ENCODE measurements around the gene MPPED2.

MPPED2 gene

GRCh38 chr11:30552839-30553238, 33.3 kb downstream of the MPPED2 start:
- no peak for FAIRE-seq
- DNase-seq (ENCODE audit: insufficient read length, low spot score), result no peak
- TF ChIP-seq CTCF (IDR thresholded peaks at IDR 0.05; ENCODE audit: insufficient read depth, missing control alignments), result no peak

- FAIRE-seq, result no peak
- DNase-seq (ENCODE audit: insufficient read length, low spot score), result no peak
- no peak for TF ChIP-seq CTCF (IDR thresholded peaks at IDR 0.05; ENCODE audit: insufficient read depth, missing control alignments)
Measured at GRCh38 chr11:30550022-30550542, 36.1 kb downstream of the MPPED2 start.

- no peak for DNase-seq (ENCODE audit: insufficient read length, low spot score)
- TF ChIP-seq CTCF (IDR thresholded peaks at IDR 0.05; ENCODE audit: insufficient read depth, missing control alignments), result no peak
- FAIRE-seq, result no peak
Measured at GRCh38 chr11:30549565-30549964, 36.6 kb downstream of the MPPED2 start.

GRCh38 chr11:30546334-30546733, 39.8 kb downstream of the MPPED2 start:
- DNase-seq (ENCODE audit: insufficient read length, low spot score) (no peak), FAIRE-seq (no peak)
- TF ChIP-seq CTCF (IDR thresholded peaks at IDR 0.05; ENCODE audit: insufficient read depth, missing control alignments), result no peak

- FAIRE-seq (no peak), DNase-seq (ENCODE audit: insufficient read length, low spot score) (no peak)
- no peak for TF ChIP-seq CTCF (IDR thresholded peaks at IDR 0.05; ENCODE audit: insufficient read depth, missing control alignments)
Measured at GRCh38 chr11:30545507-30545906, 40.6 kb downstream of the MPPED2 start.

- no peak for TF ChIP-seq CTCF (IDR thresholded peaks at IDR 0.05; ENCODE audit: insufficient read depth, missing control alignments)
- no peak for FAIRE-seq
Measured at GRCh38 chr11:30543066-30543465, 43.1 kb downstream of the MPPED2 start.

GRCh38 chr11:30540781-30541180, 45.4 kb downstream of the MPPED2 start:
- DNase-seq (ENCODE audit: insufficient read length, low spot score), result no peak
- TF ChIP-seq CTCF (IDR thresholded peaks at IDR 0.05; ENCODE audit: insufficient read depth, missing control alignments), result no peak
- no peak for FAIRE-seq

More at GRCh38 chr11:30543066-30543465, 43.1 kb downstream of the MPPED2 start:
- no peak for DNase-seq (ENCODE audit: insufficient read length, low spot score)
